H9 (cell line): Measurements from ENCODE around the gene PGGHG. TPM values are rescaled to one million over a fixed set of nuclear protein-coding genes. Genes with fewer than 3 reads are reported as not detected.

ENCODE experiments used
- DNase-seq: peaks from one replicate; pipeline ENCODE4 v3.0.0-alpha.2; 2017
- H2AFZ ChIP-seq: one replicate; pipeline ENCODE4 v1.6.1; 2013; ENCODE audit warnings: mild to moderate bottlenecking, low read length, control low read depth, moderate library complexity
- H2AK5ac ChIP-seq: 2 replicates; pipeline ENCODE4 v1.6.1; 2013; ENCODE audit warnings: low read length, control low read depth, mixed read lengths; ENCODE audit not compliant: insufficient read length
- H2BK120ac ChIP-seq: one replicate; pipeline ENCODE4 v1.6.1; 2013; ENCODE audit warnings: low read depth, mild to moderate bottlenecking, low read length, control low read depth, inconsistent platforms; ENCODE audit not compliant: poor library complexity, severe bottlenecking
- H2BK12ac ChIP-seq: 2 replicates; pipeline ENCODE4 v1.6.1; 2013; ENCODE audit warnings: low read length, control low read depth, mixed read lengths, low read depth; ENCODE audit not compliant: insufficient read length
- H2BK15ac ChIP-seq: 2 replicates; pipeline ENCODE4 v1.6.1; 2013; ENCODE audit warnings: low read depth, low read length, control low read depth
- H2BK20ac ChIP-seq: one replicate; pipeline ENCODE4 v1.6.1; 2013; ENCODE audit warnings: low read depth, mild to moderate bottlenecking, low read length, control low read depth, inconsistent platforms; ENCODE audit not compliant: poor library complexity, severe bottlenecking
- H2BK5ac ChIP-seq: 2 replicates; pipeline ENCODE4 v1.6.1; 2013; ENCODE audit warnings: low read length, control low read depth, mixed read lengths; ENCODE audit not compliant: insufficient read length
- H3K14ac ChIP-seq: 2 replicates; pipeline ENCODE4 v1.6.1; 2013; ENCODE audit warnings: low read length, control low read depth; ENCODE audit not compliant: insufficient read depth
- H3K18ac ChIP-seq: 2 replicates; pipeline ENCODE4 v1.6.1; 2013; ENCODE audit warnings: low read depth, mild to moderate bottlenecking, mixed read lengths, low read length, control low read depth; ENCODE audit not compliant: insufficient read length
- H3K23ac ChIP-seq: 2 replicates; pipeline ENCODE4 v1.6.1; 2013; ENCODE audit warnings: low read length, control low read depth, mixed read lengths, low read depth; ENCODE audit not compliant: insufficient read length
- H3K23me2 ChIP-seq: 2 replicates; pipeline ENCODE4 v1.6.1; 2013; ENCODE audit warnings: low read depth, mild to moderate bottlenecking, mixed read lengths, low read length, control low read depth; ENCODE audit not compliant: insufficient read length, poor library complexity, severe bottlenecking
- H3K27ac ChIP-seq: 2 replicates; pipeline ENCODE4 v1.5.1; 2013; ENCODE audit warnings: low read length, control low read depth, mixed read lengths, low read depth; ENCODE audit not compliant: insufficient read length
- H3K27me3 ChIP-seq: 2 replicates; pipeline ENCODE4 v1.6.1; 2013; ENCODE audit warnings: low read length, control low read depth, inconsistent platforms; ENCODE audit not compliant: insufficient read depth
- H3K4ac ChIP-seq: 2 replicates; pipeline ENCODE4 v1.6.1; 2013; ENCODE audit warnings: low read depth, mild to moderate bottlenecking, control low read depth, inconsistent platforms, low read length, moderate library complexity
- H3K4me1 ChIP-seq: 2 replicates; pipeline ENCODE4 v1.6.1; 2013; ENCODE audit warnings: low read length, control low read depth, inconsistent platforms; ENCODE audit not compliant: insufficient read depth
- H3K4me2 ChIP-seq: 2 replicates; pipeline ENCODE4 v1.6.1; 2013; ENCODE audit warnings: low read length, control low read depth, mixed read lengths; ENCODE audit not compliant: insufficient read length, insufficient read depth
- H3K56ac ChIP-seq: 2 replicates; pipeline ENCODE4 v1.6.1; 2013; ENCODE audit warnings: low read depth, mild to moderate bottlenecking, mixed read lengths, low read length, control low read depth; ENCODE audit not compliant: insufficient read length
- H3K79me1 ChIP-seq: 2 replicates; pipeline ENCODE4 v1.6.1; 2013; ENCODE audit warnings: low read depth, mild to moderate bottlenecking, moderate library complexity, low read length, control low read depth, inconsistent platforms; ENCODE audit not compliant: insufficient read depth, poor library complexity, severe bottlenecking
- H3K79me2 ChIP-seq: 2 replicates; pipeline ENCODE4 v1.6.1; 2013; ENCODE audit warnings: low read length, control low read depth, inconsistent platforms; ENCODE audit not compliant: insufficient read depth
- H3K9ac ChIP-seq: 2 replicates; pipeline ENCODE4 v1.6.1; 2013; ENCODE audit warnings: low read length, control low read depth, mixed read lengths; ENCODE audit not compliant: insufficient read length; ENCODE audit errors: extremely low read depth
- H3K9me3 ChIP-seq: one replicate; pipeline ENCODE4 v1.6.1; 2013; ENCODE audit warnings: low read depth, low read length, inconsistent platforms; ENCODE audit not compliant: control insufficient read depth
- H3T11ph ChIP-seq: one replicate; pipeline ENCODE4 v1.6.1; 2013; ENCODE audit warnings: mild to moderate bottlenecking, low read length, control low read depth, inconsistent platforms
- H4K20me1 ChIP-seq: one replicate; pipeline ENCODE4 v1.6.1; 2013; ENCODE audit not compliant: control insufficient read depth, insufficient read length, insufficient read depth
- H4K5ac ChIP-seq: 2 replicates; pipeline ENCODE4 v1.6.1; 2013; ENCODE audit warnings: low read depth, mild to moderate bottlenecking, mixed read lengths, low read length, control low read depth; ENCODE audit not compliant: insufficient read length
- H4K8ac ChIP-seq: replicated peaks from 2 replicates; pipeline ENCODE4 v1.6.1; 2013; ENCODE audit warnings: low read length, control low read depth, mixed read lengths, low read depth; ENCODE audit not compliant: insufficient read length
- H4K91ac ChIP-seq: 2 replicates; pipeline ENCODE4 v1.6.1; 2013; ENCODE audit warnings: low read depth, mild to moderate bottlenecking, moderate library complexity, mixed read lengths, low read length, control low read depth; ENCODE audit not compliant: insufficient read length
- H3K27ac Mint-ChIP-seq, 3 experiments: 2 replicates in 2 of 3; 3 replicates in 1 of 3; pipeline ENCODE4 v1.8.0; 2020 to 2021; ENCODE audit warnings: mixed read lengths in 3 of 3, mild to moderate bottlenecking in 1 of 3, moderate library complexity in 1 of 3
- H3K27me3 Mint-ChIP-seq: 2 replicates; pipeline ENCODE4 v1.8.0; 2021; ENCODE audit warnings: low read depth, mild to moderate bottlenecking, moderate library complexity, mixed read lengths
- H3K36me3 Mint-ChIP-seq, 3 experiments: 2 replicates in 2 of 3; 3 replicates in 1 of 3; pipeline ENCODE4 v1.8.0; 2020 to 2021; ENCODE audit warnings: low read depth in 3 of 3, mixed read lengths in 3 of 3; ENCODE audit not compliant: insufficient read depth in 1 of 3
- H3K4me1 Mint-ChIP-seq, 2 experiments: 2 replicates each; pipeline ENCODE4 v1.8.0; 2020; ENCODE audit warnings: mixed read lengths in 2 of 2
- H3K4me3 Mint-ChIP-seq, 2 experiments: 2 replicates in 1 of 2; 3 replicates in 1 of 2; pipeline ENCODE4 v1.8.0; 2020 to 2021; ENCODE audit warnings: mild to moderate bottlenecking in 2 of 2, mixed read lengths in 2 of 2, moderate library complexity in 1 of 2
- H3K9me3 Mint-ChIP-seq, 2 experiments: 2 replicates in 1 of 2; 3 replicates in 1 of 2; pipeline ENCODE4 v1.8.0; 2020; ENCODE audit warnings: mild to moderate bottlenecking in 2 of 2, mixed read lengths in 2 of 2, moderate library complexity in 1 of 2
- WGBS: extraction: QIAGEN DNeasy Blood & Tissue Kit; methylation state at CpG from one replicate; pipeline ENCODE4 v1.1.7; 2013; ENCODE audit warnings: missing lambda C conversion rate, low lambda C conversion rate, mixed read lengths; ENCODE audit not compliant: insufficient read length; ENCODE audit errors: extremely low coverage; 5-methylcytosine and 5-hydroxymethylcytosine counted together
- total RNA-seq: library from RNA; stranded (reverse); gene quantifications from 2 replicates; pipeline ENCODE4 v1.2.1, GENCODE V29; 2021
- TF ChIP-seq, protein P1 (sequence below): fragments of 200-600 bp; sonication (generic); conservative IDR thresholded peaks from 3 replicates; pipeline ENCODE4 v1.8.0; 2021; ENCODE audit warnings: antibody characterized with exemption, mild to moderate bottlenecking

PGGHG gene
- total RNA-seq, 1 experiment from 2014 or later = 58.3 TPM

DNA sequence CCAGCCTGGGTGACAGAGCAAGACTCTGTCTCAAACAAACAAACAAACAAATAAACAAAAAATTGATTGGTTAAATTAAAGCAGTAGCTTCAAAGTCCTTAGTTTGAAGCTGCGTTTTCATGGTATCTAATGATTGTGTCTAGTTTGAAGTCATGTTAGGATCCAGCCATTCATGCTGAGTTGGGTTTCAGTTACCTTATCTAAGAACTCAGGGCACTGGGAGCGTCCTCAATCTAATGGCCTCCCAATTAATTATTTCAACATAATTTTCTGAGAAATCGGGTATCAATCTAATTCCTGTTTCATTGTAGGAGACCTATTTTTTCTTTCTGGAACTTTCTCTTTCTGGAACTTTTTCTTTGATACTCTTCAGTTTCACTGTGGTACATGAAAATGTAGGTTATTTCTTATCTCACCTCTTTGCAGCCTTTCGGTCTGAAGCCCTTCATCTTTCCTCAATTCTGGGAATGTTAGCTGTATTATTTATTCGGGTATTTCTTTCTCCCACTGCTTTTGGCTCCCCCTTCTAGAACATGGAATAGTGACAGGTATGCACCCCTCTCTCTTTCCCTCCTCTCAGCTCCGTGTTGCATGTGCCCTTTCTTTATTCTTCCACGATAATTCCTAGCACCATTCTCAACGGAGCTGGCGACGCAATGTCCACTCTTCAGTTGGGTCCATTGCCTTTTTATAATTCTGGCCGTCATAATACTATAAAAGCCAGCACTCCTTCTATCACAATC lies 56.1 kb downstream of the PGGHG start:
- H3K4me3 Mint-ChIP-seq = no peak overlapping the region
- TF ChIP-seq, protein P1, sequence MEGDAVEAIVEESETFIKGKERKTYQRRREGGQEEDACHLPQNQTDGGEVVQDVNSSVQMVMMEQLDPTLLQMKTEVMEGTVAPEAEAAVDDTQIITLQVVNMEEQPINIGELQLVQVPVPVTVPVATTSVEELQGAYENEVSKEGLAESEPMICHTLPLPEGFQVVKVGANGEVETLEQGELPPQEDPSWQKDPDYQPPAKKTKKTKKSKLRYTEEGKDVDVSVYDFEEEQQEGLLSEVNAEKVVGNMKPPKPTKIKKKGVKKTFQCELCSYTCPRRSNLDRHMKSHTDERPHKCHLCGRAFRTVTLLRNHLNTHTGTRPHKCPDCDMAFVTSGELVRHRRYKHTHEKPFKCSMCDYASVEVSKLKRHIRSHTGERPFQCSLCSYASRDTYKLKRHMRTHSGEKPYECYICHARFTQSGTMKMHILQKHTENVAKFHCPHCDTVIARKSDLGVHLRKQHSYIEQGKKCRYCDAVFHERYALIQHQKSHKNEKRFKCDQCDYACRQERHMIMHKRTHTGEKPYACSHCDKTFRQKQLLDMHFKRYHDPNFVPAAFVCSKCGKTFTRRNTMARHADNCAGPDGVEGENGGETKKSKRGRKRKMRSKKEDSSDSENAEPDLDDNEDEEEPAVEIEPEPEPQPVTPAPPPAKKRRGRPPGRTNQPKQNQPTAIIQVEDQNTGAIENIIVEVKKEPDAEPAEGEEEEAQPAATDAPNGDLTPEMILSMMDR = no peak
- Histone ChIP-seq H3K4me2 (no peak overlapping the region), H3K23ac (no peak overlapping the region), H3K27ac (no peak overlapping the region), H2BK12ac (no peak overlapping the region), H3T11ph (no peak overlapping the region), H2AFZ (no peak overlapping the region), H2BK120ac (no peak overlapping the region), H3K27me3 (no peaks in the 10 kb centered on the region), H2AK5ac (no peak overlapping the region), H3K23me2 (no peaks in the 10 kb centered on the region), H3K79me2 (no peaks in the 10 kb centered on the region; the same call in 1 of the 2 replicates), H2BK5ac (no peak overlapping the region), H4K5ac (no peak overlapping the region), H4K20me1 (no peaks in the 10 kb centered on the region), H3K4ac (no peak overlapping the region), H4K91ac (no peak overlapping the region), H3K56ac (no peak overlapping the region), H3K79me1 (no peaks in the 10 kb centered on the region), H2BK20ac (no peak overlapping the region), H3K9ac (no peak overlapping the region), H4K8ac (no peak overlapping the region), H3K14ac (no peak overlapping the region), H3K9me3 (no peaks in the 10 kb centered on the region), H2BK15ac (no peak overlapping the region), H3K4me1 (no peaks in the 10 kb centered on the region; the same call in 1 of the 2 replicates), H3K18ac (no peak overlapping the region)
- peaks cover 0 to 2% of the 10 kb centered on the region in 2 experiments; a peak in 2 of 5 replicates for H3K9me3 Mint-ChIP-seq
- no peak for DNase-seq
- H3K27ac Mint-ChIP-seq = peak overlapping the region in 1 of 3 experiments; percentile 6; a peak in 1 of 7 replicates
- no CpG with 5 or more reads among the region's 11 CpGs for WGBS
- no peaks in the 10 kb centered on the region for H3K27me3 Mint-ChIP-seq
- H3K4me1 Mint-ChIP-seq = peaks cover 23 to 25% of the 10 kb centered on the region in 2 experiments
- no peaks in the 10 kb centered on the region for H3K36me3 Mint-ChIP-seq

Other genes starting within 250 kb of the PGGHG start
- not detected in 2 replicates for gene SCGB1C1, start 96.0 kb upstream of the PGGHG start, total RNA-seq
- 44.1 and 49.4 TPM in 2 replicates for gene BET1L, start 81.7 kb upstream of the PGGHG start, total RNA-seq
- gene RIC8A, start 81.4 kb upstream of the PGGHG start, total RNA-seq = 94.9 and 98.1 TPM in 2 replicates
- 13.2 and 13.9 TPM in 2 replicates for gene SIRT3, start 52.8 kb upstream of the PGGHG start, total RNA-seq
- gene PSMD13, start 52.1 kb upstream of the PGGHG start, total RNA-seq = 141 and 148 TPM in 2 replicates
- gene NLRP6, start 10.7 kb upstream of the PGGHG start, total RNA-seq = not detected in 2 replicates
- not detected in 2 replicates for gene IFITM5, start 10.4 kb downstream of the PGGHG start, total RNA-seq
- gene IFITM2, start 18.7 kb downstream of the PGGHG start, total RNA-seq = 421 and 425 TPM in 2 replicates
- gene IFITM1, start 24.9 kb downstream of the PGGHG start, total RNA-seq = 498 and 500 TPM in 2 replicates
- 419 and 425 TPM in 2 replicates for gene IFITM3, start 31.7 kb downstream of the PGGHG start, total RNA-seq
- gene B4GALNT4, start 80.4 kb downstream of the PGGHG start, total RNA-seq = 101 and 105 TPM in 2 replicates
- 41.7 and 43.8 TPM in 2 replicates for gene PKP3, start 105.1 kb downstream of the PGGHG start, total RNA-seq
- gene SIGIRR, start 125.9 kb downstream of the PGGHG start, total RNA-seq = 85.7 and 89.7 TPM in 2 replicates
- gene ANO9, start 152.9 kb downstream of the PGGHG start, total RNA-seq = 12.3 and 13.1 TPM in 2 replicates
- 53.4 and 55.3 TPM in 2 replicates for gene PTDSS2, start 161.2 kb downstream of the PGGHG start, total RNA-seq
- gene RNH1, start 218.1 kb downstream of the PGGHG start, total RNA-seq = 60.0 and 67.0 TPM in 2 replicates
- gene HRAS, start 246.4 kb downstream of the PGGHG start, total RNA-seq = 61.8 and 66.0 TPM in 2 replicates
- 3.1 and 3.4 TPM in 2 replicates for gene LRRC56, start 248.4 kb downstream of the PGGHG start, total RNA-seq